ENCODE measurements around the gene PRRX2.

Gene PRRX2

GRCh38 chr9:129647635-129648034 is 17.8 kb upstream of the PRRX2 start (continued):
- TF ChIP-seq, protein P1, sequence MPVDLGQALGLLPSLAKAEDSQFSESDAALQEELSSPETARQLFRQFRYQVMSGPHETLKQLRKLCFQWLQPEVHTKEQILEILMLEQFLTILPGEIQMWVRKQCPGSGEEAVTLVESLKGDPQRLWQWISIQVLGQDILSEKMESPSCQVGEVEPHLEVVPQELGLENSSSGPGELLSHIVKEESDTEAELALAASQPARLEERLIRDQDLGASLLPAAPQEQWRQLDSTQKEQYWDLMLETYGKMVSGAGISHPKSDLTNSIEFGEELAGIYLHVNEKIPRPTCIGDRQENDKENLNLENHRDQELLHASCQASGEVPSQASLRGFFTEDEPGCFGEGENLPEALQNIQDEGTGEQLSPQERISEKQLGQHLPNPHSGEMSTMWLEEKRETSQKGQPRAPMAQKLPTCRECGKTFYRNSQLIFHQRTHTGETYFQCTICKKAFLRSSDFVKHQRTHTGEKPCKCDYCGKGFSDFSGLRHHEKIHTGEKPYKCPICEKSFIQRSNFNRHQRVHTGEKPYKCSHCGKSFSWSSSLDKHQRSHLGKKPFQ (tag by site-specific recombination; IDR thresholded peaks at IDR 0.05) = peak; percentile 87
- TF ChIP-seq ZNF146 (tag by site-specific recombination; IDR thresholded peaks at IDR 0.05) = no peak
- TF ChIP-seq ZSCAN23 (tag by site-specific recombination; IDR thresholded peaks at IDR 0.05) = no peak
- peak; percentile 95 for TF ChIP-seq ZFHX2 (tag by site-specific recombination; conservative IDR thresholded peaks at IDR 0.05)
- no peak for TF ChIP-seq ZNF621 (tag by site-specific recombination; IDR thresholded peaks at IDR 0.05)
- no peak for TF ChIP-seq ZNF654 (tag by site-specific recombination; IDR thresholded peaks at IDR 0.05; ENCODE audit: low read depth)
- no peak for TF ChIP-seq ZNF629 (tag by site-specific recombination; IDR thresholded peaks at IDR 0.05)
- TF ChIP-seq ZNF776 (tag by site-specific recombination; IDR thresholded peaks at IDR 0.05; ENCODE audit: borderline replicate concordance) = no peak
- no peak for TF ChIP-seq ZNF626 (tag by site-specific recombination; IDR thresholded peaks at IDR 0.05)
- no peak for TF ChIP-seq ZNF423 (tag by site-specific recombination; IDR thresholded peaks at IDR 0.05)
- no peak for TF ChIP-seq ZNF184 (tag by site-specific recombination; IDR thresholded peaks at IDR 0.05)
- TF ChIP-seq ZNF792 (tag by site-specific recombination; IDR thresholded peaks at IDR 0.05) = no peak
- no peak for TF ChIP-seq SP7 (tag by site-specific recombination; IDR thresholded peaks at IDR 0.05)

- no peak overlapping the region for H3K4me3 ChIP-seq (ENCODE audit: low read depth, low read length)
- no peak overlapping the region for H3K27ac ChIP-seq (ENCODE audit: extremely low read depth, low read depth, low read length)
- H3K4me1 ChIP-seq (ENCODE audit: control insufficient read depth, insufficient read depth, low read length) = no peaks in the 10 kb centered on the region
- no peaks in the 10 kb centered on the region for H3K36me3 ChIP-seq (ENCODE audit: control insufficient read depth in 2 of 2, insufficient read depth in 1 of 2, low read length in 2 of 2)
- H3K9me3 ChIP-seq (ENCODE audit: control insufficient read depth, insufficient read depth, low read depth, low read length) = no peaks in the 10 kb centered on the region
- TF ChIP-seq, protein P1 (tag by site-specific recombination; IDR thresholded peaks at IDR 0.05) = peak; percentile 86; the same call in 1 of the 2 replicates
- TF ChIP-seq ZNF518A (tag by site-specific recombination; conservative IDR thresholded peaks at IDR 0.05; ENCODE audit: low read depth) = no peak
- TF ChIP-seq INSM2 (tag by site-specific recombination; IDR thresholded peaks at IDR 0.05) = 0 out of 2 replicates have a peak, but pooled peaks have one; percentile 34
- 0 out of 2 replicates have a peak, but pooled peaks have one; percentile 24 for TF ChIP-seq GLI4 (tag by site-specific recombination; IDR thresholded peaks at IDR 0.05)
- TF ChIP-seq GLIS2 (tag by site-specific recombination; IDR thresholded peaks at IDR 0.05) = no peak
- ChIA-PET POLR2A (no interaction called here), CTCF (no interaction called here)
These were observed 17.2 kb upstream of the PRRX2 start for GRCh38 chr9:129648092-129648763.

All from HEK293 (cell line).